H1 (cell line): ENCODE measurements around the gene ECT2L. TPM values are rescaled to one million over a fixed set of nuclear protein-coding genes. Genes with fewer than 3 reads are reported as not detected.

Experiments used
- CBX5 ChIP-seq: fragments of 300-800, 300-1000 bp; sonication (generic); IDR thresholded peaks from 2 replicates; pipeline ENCODE4 v1.7.1; 2016; ENCODE audit warnings: antibody characterized with exemption, low read length, low read depth
- POLR2AphosphoS5 ChIP-seq: IDR thresholded peaks from 2 replicates; pipeline ENCODE4 v1.6.1; 2011; ENCODE audit warnings: low read depth, low read length
- RAD21 ChIP-seq, 2 experiments: IDR thresholded peaks in 1 of 2; conservative IDR thresholded peaks in 1 of 2; 2 replicates each; pipeline ENCODE4 v1.6.1; 2011; ENCODE audit warnings: low read depth in 2 of 2, low read length in 2 of 2, improper control_type of control experiment in 1 of 2, inconsistent platforms in 1 of 2, mild to moderate bottlenecking in 1 of 2, moderate library complexity in 1 of 2
- RFX5 ChIP-seq: IDR thresholded peaks from 2 replicates; pipeline ENCODE4 v1.6.1; 2011; ENCODE audit warnings: low read depth, low read length, improper control_type of control experiment, borderline replicate concordance
- SIX5 ChIP-seq: IDR thresholded peaks from 2 replicates; pipeline ENCODE4 v1.6.1; 2011; ENCODE audit warnings: mild to moderate bottlenecking, low read depth, low read length
- SUZ12 ChIP-seq: fragments of 200-600 bp; sonication (generic); IDR thresholded peaks from 2 replicates; pipeline ENCODE4 v1.6.1; 2012; ENCODE audit warnings: mild to moderate bottlenecking, inconsistent platforms, low read length, moderate library complexity, mixed read lengths
- TBP ChIP-seq: IDR thresholded peaks from 2 replicates; pipeline ENCODE4 v1.6.1; 2011; ENCODE audit warnings: low read depth, low read length, improper control_type of control experiment
- polyA plus RNA-seq, 7 experiments: library from polyadenylated mRNA; depleted of rRNA in 3 of 7; stranded (reverse) in 5 of 7; unstranded in 2 of 7; fragments of >200 nt in 5 of 7; fragments of 200-250 nt in 2 of 7; gene quantifications; 1 replicate in 5 of 7; 2 replicates in 1 of 7; 4 replicates in 1 of 7; pipeline versions ENCODE4 v1.2.1 to v1.2.3, GENCODE V29; 2011 to 2013; ENCODE audit warnings: missing spikeins in 2 of 7, mixed read lengths in 2 of 7
- total RNA-seq: library from RNA; stranded (reverse); fragmentation: NEBNext Ultra II Directional; extraction: Animal tissue kit (Norgen Biotek cat#: 25700); gene quantifications from 2 replicates; pipeline ENCODE4 v1.2.1, GENCODE V29; 2021
- TF ChIP-seq, protein P1 (sequence below): fragments of 300-600 bp; sonication (generic); IDR thresholded peaks from 2 replicates; pipeline ENCODE4 v1.7.1; 2012; ENCODE audit warnings: low read length, moderate library complexity, mild to moderate bottlenecking, inconsistent platforms; ENCODE audit not compliant: insufficient replicate concordance
- TF ChIP-seq, protein P2 (sequence below): IDR thresholded peaks from 2 replicates; pipeline ENCODE4 v1.6.1; 2011; ENCODE audit warnings: low read length, improper control_type of control experiment
- TF ChIP-seq, protein P3 (sequence below): IDR thresholded peaks from 2 replicates; pipeline ENCODE4 v1.6.1; 2012; ENCODE audit warnings: inconsistent platforms

Gene ECT2L
- total and polyA plus RNA-seq, 2 of the 8 experiments (the other 6 are each of a cell fraction or from before 2014, with no cell fraction given): not detected

DNA sequence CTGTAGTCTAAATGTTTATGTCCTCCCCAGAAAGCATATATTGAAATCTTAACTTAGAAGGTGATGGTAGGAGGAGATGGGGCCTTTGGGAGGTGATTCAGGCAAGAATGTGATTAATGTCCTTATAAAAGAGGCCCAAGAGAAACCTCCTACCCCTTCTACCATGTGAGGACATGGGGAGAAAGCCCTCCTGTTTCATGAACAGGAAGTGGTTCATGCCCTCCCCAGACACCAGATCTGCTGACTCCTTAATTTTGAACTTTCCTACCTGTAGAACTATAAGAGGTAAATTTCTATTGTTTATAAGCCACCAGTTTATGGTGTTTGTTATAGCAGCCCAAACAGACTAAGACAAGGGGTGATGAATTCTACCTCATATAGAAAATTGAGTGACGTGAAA lies 8.7 kb upstream of the ECT2L start (continued):
- TF ChIP-seq, protein P1, sequence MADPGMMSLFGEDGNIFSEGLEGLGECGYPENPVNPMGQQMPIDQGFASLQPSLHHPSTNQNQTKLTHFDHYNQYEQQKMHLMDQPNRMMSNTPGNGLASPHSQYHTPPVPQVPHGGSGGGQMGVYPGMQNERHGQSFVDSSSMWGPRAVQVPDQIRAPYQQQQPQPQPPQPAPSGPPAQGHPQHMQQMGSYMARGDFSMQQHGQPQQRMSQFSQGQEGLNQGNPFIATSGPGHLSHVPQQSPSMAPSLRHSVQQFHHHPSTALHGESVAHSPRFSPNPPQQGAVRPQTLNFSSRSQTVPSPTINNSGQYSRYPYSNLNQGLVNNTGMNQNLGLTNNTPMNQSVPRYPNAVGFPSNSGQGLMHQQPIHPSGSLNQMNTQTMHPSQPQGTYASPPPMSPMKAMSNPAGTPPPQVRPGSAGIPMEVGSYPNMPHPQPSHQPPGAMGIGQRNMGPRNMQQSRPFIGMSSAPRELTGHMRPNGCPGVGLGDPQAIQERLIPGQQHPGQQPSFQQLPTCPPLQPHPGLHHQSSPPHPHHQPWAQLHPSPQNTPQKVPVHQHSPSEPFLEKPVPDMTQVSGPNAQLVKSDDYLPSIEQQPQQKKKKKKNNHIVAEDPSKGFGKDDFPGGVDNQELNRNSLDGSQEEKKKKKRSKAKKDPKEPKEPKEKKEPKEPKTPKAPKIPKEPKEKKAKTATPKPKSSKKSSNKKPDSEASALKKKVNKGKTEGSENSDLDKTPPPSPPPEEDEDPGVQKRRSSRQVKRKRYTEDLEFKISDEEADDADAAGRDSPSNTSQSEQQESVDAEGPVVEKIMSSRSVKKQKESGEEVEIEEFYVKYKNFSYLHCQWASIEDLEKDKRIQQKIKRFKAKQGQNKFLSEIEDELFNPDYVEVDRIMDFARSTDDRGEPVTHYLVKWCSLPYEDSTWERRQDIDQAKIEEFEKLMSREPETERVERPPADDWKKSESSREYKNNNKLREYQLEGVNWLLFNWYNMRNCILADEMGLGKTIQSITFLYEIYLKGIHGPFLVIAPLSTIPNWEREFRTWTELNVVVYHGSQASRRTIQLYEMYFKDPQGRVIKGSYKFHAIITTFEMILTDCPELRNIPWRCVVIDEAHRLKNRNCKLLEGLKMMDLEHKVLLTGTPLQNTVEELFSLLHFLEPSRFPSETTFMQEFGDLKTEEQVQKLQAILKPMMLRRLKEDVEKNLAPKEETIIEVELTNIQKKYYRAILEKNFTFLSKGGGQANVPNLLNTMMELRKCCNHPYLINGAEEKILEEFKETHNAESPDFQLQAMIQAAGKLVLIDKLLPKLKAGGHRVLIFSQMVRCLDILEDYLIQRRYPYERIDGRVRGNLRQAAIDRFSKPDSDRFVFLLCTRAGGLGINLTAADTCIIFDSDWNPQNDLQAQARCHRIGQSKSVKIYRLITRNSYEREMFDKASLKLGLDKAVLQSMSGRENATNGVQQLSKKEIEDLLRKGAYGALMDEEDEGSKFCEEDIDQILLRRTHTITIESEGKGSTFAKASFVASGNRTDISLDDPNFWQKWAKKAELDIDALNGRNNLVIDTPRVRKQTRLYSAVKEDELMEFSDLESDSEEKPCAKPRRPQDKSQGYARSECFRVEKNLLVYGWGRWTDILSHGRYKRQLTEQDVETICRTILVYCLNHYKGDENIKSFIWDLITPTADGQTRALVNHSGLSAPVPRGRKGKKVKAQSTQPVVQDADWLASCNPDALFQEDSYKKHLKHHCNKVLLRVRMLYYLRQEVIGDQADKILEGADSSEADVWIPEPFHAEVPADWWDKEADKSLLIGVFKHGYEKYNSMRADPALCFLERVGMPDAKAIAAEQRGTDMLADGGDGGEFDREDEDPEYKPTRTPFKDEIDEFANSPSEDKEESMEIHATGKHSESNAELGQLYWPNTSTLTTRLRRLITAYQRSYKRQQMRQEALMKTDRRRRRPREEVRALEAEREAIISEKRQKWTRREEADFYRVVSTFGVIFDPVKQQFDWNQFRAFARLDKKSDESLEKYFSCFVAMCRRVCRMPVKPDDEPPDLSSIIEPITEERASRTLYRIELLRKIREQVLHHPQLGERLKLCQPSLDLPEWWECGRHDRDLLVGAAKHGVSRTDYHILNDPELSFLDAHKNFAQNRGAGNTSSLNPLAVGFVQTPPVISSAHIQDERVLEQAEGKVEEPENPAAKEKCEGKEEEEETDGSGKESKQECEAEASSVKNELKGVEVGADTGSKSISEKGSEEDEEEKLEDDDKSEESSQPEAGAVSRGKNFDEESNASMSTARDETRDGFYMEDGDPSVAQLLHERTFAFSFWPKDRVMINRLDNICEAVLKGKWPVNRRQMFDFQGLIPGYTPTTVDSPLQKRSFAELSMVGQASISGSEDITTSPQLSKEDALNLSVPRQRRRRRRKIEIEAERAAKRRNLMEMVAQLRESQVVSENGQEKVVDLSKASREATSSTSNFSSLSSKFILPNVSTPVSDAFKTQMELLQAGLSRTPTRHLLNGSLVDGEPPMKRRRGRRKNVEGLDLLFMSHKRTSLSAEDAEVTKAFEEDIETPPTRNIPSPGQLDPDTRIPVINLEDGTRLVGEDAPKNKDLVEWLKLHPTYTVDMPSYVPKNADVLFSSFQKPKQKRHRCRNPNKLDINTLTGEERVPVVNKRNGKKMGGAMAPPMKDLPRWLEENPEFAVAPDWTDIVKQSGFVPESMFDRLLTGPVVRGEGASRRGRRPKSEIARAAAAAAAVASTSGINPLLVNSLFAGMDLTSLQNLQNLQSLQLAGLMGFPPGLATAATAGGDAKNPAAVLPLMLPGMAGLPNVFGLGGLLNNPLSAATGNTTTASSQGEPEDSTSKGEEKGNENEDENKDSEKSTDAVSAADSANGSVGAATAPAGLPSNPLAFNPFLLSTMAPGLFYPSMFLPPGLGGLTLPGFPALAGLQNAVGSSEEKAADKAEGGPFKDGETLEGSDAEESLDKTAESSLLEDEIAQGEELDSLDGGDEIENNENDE: no peak
- TF ChIP-seq CBX5 (no peak), RAD21 (IDR thresholded peaks at IDR 0.05 in 1 of 2, conservative IDR thresholded peaks at IDR 0.05 in 1 of 2; ENCODE audit: low read depth in 2 of 2, low read length in 2 of 2) (no peak), TBP (no peak), SIX5 (no peak), POLR2AphosphoS5 (no peak), RFX5 (no peak), SUZ12 (no peak)
- TF ChIP-seq, protein P2, sequence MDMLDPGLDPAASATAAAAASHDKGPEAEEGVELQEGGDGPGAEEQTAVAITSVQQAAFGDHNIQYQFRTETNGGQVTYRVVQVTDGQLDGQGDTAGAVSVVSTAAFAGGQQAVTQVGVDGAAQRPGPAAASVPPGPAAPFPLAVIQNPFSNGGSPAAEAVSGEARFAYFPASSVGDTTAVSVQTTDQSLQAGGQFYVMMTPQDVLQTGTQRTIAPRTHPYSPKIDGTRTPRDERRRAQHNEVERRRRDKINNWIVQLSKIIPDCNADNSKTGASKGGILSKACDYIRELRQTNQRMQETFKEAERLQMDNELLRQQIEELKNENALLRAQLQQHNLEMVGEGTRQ: no peak
- TF ChIP-seq, protein P3, sequence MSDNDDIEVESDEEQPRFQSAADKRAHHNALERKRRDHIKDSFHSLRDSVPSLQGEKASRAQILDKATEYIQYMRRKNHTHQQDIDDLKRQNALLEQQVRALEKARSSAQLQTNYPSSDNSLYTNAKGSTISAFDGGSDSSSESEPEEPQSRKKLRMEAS: no peak
